ENCODE results near the gene ZNF419.

ZNF419 gene

DNA sequence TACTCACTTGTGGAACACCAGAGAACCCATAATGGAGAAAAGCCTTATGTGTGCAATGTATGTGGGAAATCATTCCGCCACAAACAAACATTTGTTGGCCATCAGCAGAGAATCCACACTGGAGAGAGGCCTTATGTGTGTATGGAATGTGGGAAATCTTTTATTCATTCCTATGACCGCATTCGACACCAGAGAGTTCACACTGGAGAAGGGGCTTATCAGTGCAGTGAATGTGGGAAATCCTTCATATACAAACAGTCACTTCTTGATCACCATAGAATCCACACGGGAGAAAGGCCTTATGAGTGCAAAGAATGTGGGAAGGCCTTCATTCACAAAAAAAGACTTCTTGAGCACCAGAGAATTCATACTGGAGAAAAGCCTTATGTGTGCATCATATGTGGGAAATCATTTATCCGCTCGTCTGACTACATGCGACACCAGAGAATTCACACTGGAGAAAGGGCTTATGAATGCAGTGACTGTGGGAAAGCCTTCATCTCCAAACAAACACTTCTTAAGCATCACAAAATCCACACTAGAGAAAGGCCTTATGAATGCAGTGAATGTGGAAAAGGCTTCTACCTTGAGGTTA lies 50.5 kb downstream of the ZNF419 start:
- DNase-seq = no peak

Data from activated CD8-positive, alpha-beta memory T cell treated with anti-CD3 and anti-CD28 coated beads, Interleukin-2, amount 50 U/mL, for 4 hours (primary cell).